ENCODE measurements around the gene PTPRN2.
"Not testable (repeated sequence)": the region's sequence is repeated elsewhere in the genome, so short reads cannot be mapped to it uniquely, and the experiment has no call there.

The PTPRN2 gene

GRCh38 chr7:158530800-158531609, 56.6 kb downstream of the PTPRN2 start:
- Histone ChIP-seq H3K9me3 (ENCODE audit: control insufficient read depth, insufficient read depth, low read length) (no peaks in the 10 kb centered on the region), H3K36me3 (ENCODE audit: insufficient read depth, low read length) (no peaks in the 10 kb centered on the region), H3K4me1 (ENCODE audit: insufficient read depth, low read length) (no peaks in the 10 kb centered on the region), H3K9ac (ENCODE audit: low read depth, low read length) (no peak overlapping the region)

- no peaks in the 10 kb centered on the region for H3K9me3 ChIP-seq (ENCODE audit: control insufficient read depth, insufficient read depth, low read length)
- H3K4me1 ChIP-seq (ENCODE audit: insufficient read depth, low read length): no peaks in the 10 kb centered on the region
- no peak overlapping the region for H3K9ac ChIP-seq (ENCODE audit: low read depth, low read length)
- H3K36me3 ChIP-seq (ENCODE audit: insufficient read depth, low read length): no peaks in the 10 kb centered on the region
These were observed 58.2 kb downstream of the PTPRN2 start for GRCh38 chr7:158529181-158530096.

- Histone ChIP-seq H3K9ac (ENCODE audit: low read depth, low read length) (no peak overlapping the region), H3K9me3 (ENCODE audit: control insufficient read depth, insufficient read depth, low read length) (no peaks in the 10 kb centered on the region), H3K4me1 (ENCODE audit: insufficient read depth, low read length) (no peaks in the 10 kb centered on the region), H3K36me3 (ENCODE audit: insufficient read depth, low read length) (no peaks in the 10 kb centered on the region)
These were observed 59.6 kb downstream of the PTPRN2 start for GRCh38 chr7:158527915-158528502.

GRCh38 chr7:158527495-158527894, 60.1 kb downstream of the PTPRN2 start:
- no peaks in the 10 kb centered on the region for H3K36me3 ChIP-seq (ENCODE audit: insufficient read depth, low read length)
- H3K4me1 ChIP-seq (ENCODE audit: insufficient read depth, low read length): no peaks in the 10 kb centered on the region
- no peak overlapping the region for H3K9ac ChIP-seq (ENCODE audit: low read depth, low read length)
- no peaks in the 10 kb centered on the region for H3K9me3 ChIP-seq (ENCODE audit: control insufficient read depth, insufficient read depth, low read length)

- Histone ChIP-seq H3K9me3 (ENCODE audit: control insufficient read depth, insufficient read depth, low read length) (no peaks in the 10 kb centered on the region), H3K36me3 (ENCODE audit: insufficient read depth, low read length) (no peaks in the 10 kb centered on the region), H3K9ac (ENCODE audit: low read depth, low read length) (no peak overlapping the region), H3K4me1 (ENCODE audit: insufficient read depth, low read length) (no peaks in the 10 kb centered on the region)
These were observed 60.6 kb downstream of the PTPRN2 start for GRCh38 chr7:158527038-158527437.

GRCh38 chr7:158526531-158526930, 61.1 kb downstream of the PTPRN2 start:
- Histone ChIP-seq H3K4me1 (ENCODE audit: insufficient read depth, low read length) (no peaks in the 10 kb centered on the region), H3K9ac (ENCODE audit: low read depth, low read length) (no peak overlapping the region), H3K9me3 (ENCODE audit: control insufficient read depth, insufficient read depth, low read length) (peaks cover 3% of the 10 kb centered on the region; the same call in 1 of the 2 replicates), H3K36me3 (ENCODE audit: insufficient read depth, low read length) (no peaks in the 10 kb centered on the region)

GRCh38 chr7:158525648-158526484, 61.8 kb downstream of the PTPRN2 start:
- no peak overlapping the region for H3K9ac ChIP-seq (ENCODE audit: low read depth, low read length)
- H3K9me3 ChIP-seq (ENCODE audit: control insufficient read depth, insufficient read depth, low read length): peaks cover 3% of the 10 kb centered on the region; the same call in 1 of the 2 replicates
- no peaks in the 10 kb centered on the region for H3K36me3 ChIP-seq (ENCODE audit: insufficient read depth, low read length)
- no peaks in the 10 kb centered on the region for H3K4me1 ChIP-seq (ENCODE audit: insufficient read depth, low read length)

- Histone ChIP-seq H3K9me3 (ENCODE audit: control insufficient read depth, insufficient read depth, low read length) (peaks cover 3% of the 10 kb centered on the region; the same call in 1 of the 2 replicates), H3K36me3 (ENCODE audit: insufficient read depth, low read length) (no peaks in the 10 kb centered on the region), H3K4me1 (ENCODE audit: insufficient read depth, low read length) (no peaks in the 10 kb centered on the region), H3K9ac (ENCODE audit: low read depth, low read length) (no peak overlapping the region)
These were observed 62.6 kb downstream of the PTPRN2 start for GRCh38 chr7:158524749-158525635.

GRCh38 chr7:158524286-158524685, 63.3 kb downstream of the PTPRN2 start:
- H3K9ac ChIP-seq (ENCODE audit: low read depth, low read length); H3K9me3 ChIP-seq (ENCODE audit: control insufficient read depth, insufficient read depth, low read length); H3K36me3 ChIP-seq (ENCODE audit: insufficient read depth, low read length); H3K4me1 ChIP-seq (ENCODE audit: insufficient read depth, low read length): not testable (repeated sequence)

- H3K36me3 ChIP-seq (ENCODE audit: insufficient read depth, low read length); H3K9me3 ChIP-seq (ENCODE audit: control insufficient read depth, insufficient read depth, low read length); H3K9ac ChIP-seq (ENCODE audit: low read depth, low read length); H3K4me1 ChIP-seq (ENCODE audit: insufficient read depth, low read length): not testable (repeated sequence)
These were observed 63.7 kb downstream of the PTPRN2 start for GRCh38 chr7:158523877-158524276.

GRCh38 chr7:158523165-158523856, 64.3 kb downstream of the PTPRN2 start:
- not testable (repeated sequence) for H3K9me3 ChIP-seq (ENCODE audit: control insufficient read depth, insufficient read depth, low read length); H3K4me1 ChIP-seq (ENCODE audit: insufficient read depth, low read length); H3K36me3 ChIP-seq (ENCODE audit: insufficient read depth, low read length); H3K9ac ChIP-seq (ENCODE audit: low read depth, low read length)

GRCh38 chr7:158521795-158522194, 65.8 kb downstream of the PTPRN2 start:
- H3K4me1 ChIP-seq (ENCODE audit: insufficient read depth, low read length); H3K9me3 ChIP-seq (ENCODE audit: control insufficient read depth, insufficient read depth, low read length); H3K36me3 ChIP-seq (ENCODE audit: insufficient read depth, low read length); H3K9ac ChIP-seq (ENCODE audit: low read depth, low read length): not testable (repeated sequence)

GRCh38 chr7:158520825-158521224, 66.8 kb downstream of the PTPRN2 start:
- no peaks in the 10 kb centered on the region for H3K36me3 ChIP-seq (ENCODE audit: insufficient read depth, low read length)
- peaks cover 3% of the 10 kb centered on the region; the same call in 1 of the 2 replicates for H3K9me3 ChIP-seq (ENCODE audit: control insufficient read depth, insufficient read depth, low read length)
- no peaks in the 10 kb centered on the region for H3K4me1 ChIP-seq (ENCODE audit: insufficient read depth, low read length)
- H3K9ac ChIP-seq (ENCODE audit: low read depth, low read length): no peak overlapping the region

Measured in ES-I3 (cell line).